Progenitor cell of endocrine pancreas (in vitro differentiated cells): Measurements from ENCODE around the gene QRFP. TPM values are rescaled to one million over a fixed set of nuclear protein-coding genes. Genes with fewer than 3 reads are reported as not detected.
"Not testable (repeated sequence)": the region's sequence is repeated elsewhere in the genome, so short reads cannot be mapped to it uniquely, and the experiment has no call there.

Experiments
- DNase-seq: peaks from one replicate; pipeline ENCODE4 v3.0.0; 2021; ENCODE audit warnings: low spot score; ENCODE audit not compliant: unreplicated experiment
- H3K27ac Mint-ChIP-seq: 2 replicates; pipeline ENCODE4 v1.8.0; 2021; ENCODE audit warnings: mild to moderate bottlenecking, moderate library complexity, mixed read lengths
- H3K27me3 Mint-ChIP-seq: 2 replicates; pipeline ENCODE4 v1.8.0; 2021; ENCODE audit warnings: mixed read lengths
- H3K36me3 Mint-ChIP-seq: 2 replicates; pipeline ENCODE4 v1.8.0; 2022; ENCODE audit warnings: mixed read lengths; ENCODE audit not compliant: insufficient read depth
- H3K4me1 Mint-ChIP-seq: 2 replicates; pipeline ENCODE4 v1.8.0; 2021; ENCODE audit warnings: low read depth, mixed read lengths
- H3K4me3 Mint-ChIP-seq: 2 replicates; pipeline ENCODE4 v1.8.0; 2021; ENCODE audit warnings: low read depth, mild to moderate bottlenecking, moderate library complexity, mixed read lengths
- H3K9me3 Mint-ChIP-seq: 2 replicates; pipeline ENCODE4 v1.8.0; 2021; ENCODE audit warnings: low read depth, mixed read lengths
- CTCF ChIP-seq: fragments of 200-600 bp; sonication (generic); IDR thresholded peaks from one replicate; pipeline ENCODE4 v1.5.0; 2021; ENCODE audit warnings: antibody characterized with exemption, mild to moderate bottlenecking; ENCODE audit not compliant: unreplicated experiment
- total RNA-seq: library from RNA; stranded (reverse); gene quantifications from 2 replicates; pipeline ENCODE4 v1.2.1, GENCODE V29; 2021

The QRFP gene
- total RNA-seq, 1 donor from 2014 or later, result not detected

- no peak for DNase-seq
- TF ChIP-seq CTCF, result no peak
- Mint-ChIP-seq H3K27ac (no peak overlapping the region), H3K36me3 (no peaks in the 10 kb centered on the region), H3K9me3 (no peaks in the 10 kb centered on the region), H3K4me1 (no peaks in the 10 kb centered on the region), H3K27me3 (peaks cover 7% of the 10 kb centered on the region), H3K4me3 (no peak overlapping the region)
Observed at GRCh38 chr9:130914417-130915095, 17.9 kb upstream of the QRFP start.

- DNase-seq, result no peak
- Mint-ChIP-seq H3K27ac (no peak overlapping the region), H3K27me3 (peaks cover 7% of the 10 kb centered on the region), H3K9me3 (no peaks in the 10 kb centered on the region), H3K36me3 (no peaks in the 10 kb centered on the region), H3K4me3 (no peak overlapping the region), H3K4me1 (no peaks in the 10 kb centered on the region)
- no peak for TF ChIP-seq CTCF
Observed at GRCh38 chr9:130913599-130914416, 17.2 kb upstream of the QRFP start.

- Mint-ChIP-seq H3K36me3 (no peaks in the 10 kb centered on the region), H3K4me1 (no peaks in the 10 kb centered on the region), H3K27ac (no peak overlapping the region), H3K4me3 (no peak overlapping the region), H3K27me3 (peaks cover 7% of the 10 kb centered on the region), H3K9me3 (no peaks in the 10 kb centered on the region)
- no peak for TF ChIP-seq CTCF
- DNase-seq, result no peak
Observed at GRCh38 chr9:130912932-130913598, 16.5 kb upstream of the QRFP start.

GRCh38 chr9:130911254-130912049 lies 14.8 kb upstream of the QRFP start:
- no peak for TF ChIP-seq CTCF
- Mint-ChIP-seq H3K36me3 (no peaks in the 10 kb centered on the region), H3K9me3 (no peaks in the 10 kb centered on the region), H3K4me3 (no peak overlapping the region), H3K27ac (no peak overlapping the region), H3K27me3 (peaks cover 2% of the 10 kb centered on the region), H3K4me1 (no peaks in the 10 kb centered on the region)
- no peak for DNase-seq

GRCh38 chr9:130910670-130911069 lies 14.1 kb upstream of the QRFP start:
- H3K27me3 Mint-ChIP-seq, DNase-seq, H3K36me3 Mint-ChIP-seq, H3K9me3 Mint-ChIP-seq, H3K27ac Mint-ChIP-seq, H3K4me3 Mint-ChIP-seq, H3K4me1 Mint-ChIP-seq: not testable (repeated sequence)

- not testable (repeated sequence) for H3K36me3 Mint-ChIP-seq, H3K27ac Mint-ChIP-seq, H3K4me1 Mint-ChIP-seq, H3K9me3 Mint-ChIP-seq, DNase-seq, H3K27me3 Mint-ChIP-seq, H3K4me3 Mint-ChIP-seq
Observed at GRCh38 chr9:130910041-130910440, 13.4 kb upstream of the QRFP start.
